Measurements from ENCODE around the gene AKAP3. TPM values are rescaled to one million over a fixed set of nuclear protein-coding genes. Genes with fewer than 3 reads are reported as not detected.

Gene AKAP3
- polyA plus RNA-seq (2011; rRNA removed) (0.98 and 1.1 TPM in 2 replicates), polyA minus RNA-seq (2011; rRNA and poly(A)+ RNA removed) (0.15 and 0.57 TPM in 2 replicates)

GRCh38 chr12:4648501-4649357 lies at the start of gene AKAP3, which contains the start of gene NDUFA9:
Gene AKAP3 (minus strand): TSS chr12:4649051. CDS start chr12:4638196, 10,855 bp downstream.
Gene NDUFA9 (plus strand): TSS chr12:4649114. CDS start chr12:4649127, 13 bp downstream.
- ChIA-PET CTCF (interaction anchor here (0.9 to 1.0 kb wide), 2 partner anchors 11 to 119 kb away, joined by 4 read pairs; no protein-coding TSS in a partner anchor), POLR2A (interaction anchor here (0.5 kb wide), 1 partner anchor 68 kb away, joined by 10 read pairs; no protein-coding TSS in a partner anchor)
- TF ChIP-seq CTCF (IDR thresholded peaks at IDR 0.05; ENCODE audit: insufficient read depth, low read depth, low read length): no peak
- no peaks in the 10 kb centered on the region for H3K27me3 ChIP-seq (ENCODE audit: control insufficient read depth, insufficient read depth, low read length)
- H3K4me3 ChIP-seq (ENCODE audit: low read depth, low read length): peak within 1 kb of the TSS; percentile 88
- no peaks in the 10 kb centered on the region for H3K36me3 ChIP-seq (ENCODE audit: control insufficient read depth, insufficient read depth, low read length)
- peak; percentile 47 for DNase-seq (ENCODE audit: low read depth)

GRCh38 chr12:4690760-4691159 lies 41.9 kb upstream of the AKAP3 start:
- no peak overlapping the region for H3K4me3 ChIP-seq (ENCODE audit: low read depth, low read length)
- no peaks in the 10 kb centered on the region for H3K27me3 ChIP-seq (ENCODE audit: control insufficient read depth, insufficient read depth, low read length)
- POLR2A ChIA-PET: no interaction called here
- CTCF ChIA-PET: no interaction called here
- H3K36me3 ChIP-seq (ENCODE audit: control insufficient read depth, insufficient read depth, low read length): peaks cover 3% of the 10 kb centered on the region; the same call in 1 of the 2 replicates
- no peak for TF ChIP-seq CTCF (IDR thresholded peaks at IDR 0.05; ENCODE audit: insufficient read depth, low read depth, low read length)
- DNase-seq (ENCODE audit: low read depth): no peak

GRCh38 chr12:4685317-4685716 lies 36.5 kb upstream of the AKAP3 start:
- Histone ChIP-seq H3K4me3 (ENCODE audit: low read depth, low read length) (no peak overlapping the region), H3K27me3 (ENCODE audit: control insufficient read depth, insufficient read depth, low read length) (no peaks in the 10 kb centered on the region), H3K36me3 (ENCODE audit: control insufficient read depth, insufficient read depth, low read length) (peaks cover 6% of the 10 kb centered on the region)
- CTCF ChIA-PET: no interaction called here
- TF ChIP-seq CTCF (IDR thresholded peaks at IDR 0.05; ENCODE audit: insufficient read depth, low read depth, low read length): no peak
- DNase-seq (ENCODE audit: low read depth): no peak
- POLR2A ChIA-PET: no interaction called here

GRCh38 chr12:4681732-4682131 lies 32.9 kb upstream of the AKAP3 start:
- no peak for TF ChIP-seq CTCF (IDR thresholded peaks at IDR 0.05; ENCODE audit: insufficient read depth, low read depth, low read length)
- H3K27me3 ChIP-seq (ENCODE audit: control insufficient read depth, insufficient read depth, low read length): no peaks in the 10 kb centered on the region
- CTCF ChIA-PET: no interaction called here

GRCh38 chr12:4679711-4680110 lies 30.9 kb upstream of the AKAP3 start:
- TF ChIP-seq CTCF (IDR thresholded peaks at IDR 0.05; ENCODE audit: insufficient read depth, low read depth, low read length): no peak
- Histone ChIP-seq H3K36me3 (ENCODE audit: control insufficient read depth, insufficient read depth, low read length) (peaks cover 2% of the 10 kb centered on the region; the same call in 1 of the 2 replicates), H3K4me3 (ENCODE audit: low read depth, low read length) (no peak overlapping the region), H3K27me3 (ENCODE audit: control insufficient read depth, insufficient read depth, low read length) (no peaks in the 10 kb centered on the region)
- no peak for DNase-seq (ENCODE audit: low read depth)
- ChIA-PET CTCF (no interaction called here), POLR2A (no interaction called here)

More at GRCh38 chr12:4681732-4682131, 32.9 kb upstream of the AKAP3 start:
- no peak for DNase-seq (ENCODE audit: low read depth)
- POLR2A ChIA-PET: no interaction called here
- Histone ChIP-seq H3K36me3 (ENCODE audit: control insufficient read depth, insufficient read depth, low read length) (peaks cover 3% of the 10 kb centered on the region), H3K4me3 (ENCODE audit: low read depth, low read length) (no peak overlapping the region)

Data from BJ (cell line).